ENCODE measurements around the gene RUVBL2. TPM values are rescaled to one million over a fixed set of nuclear protein-coding genes. Genes with fewer than 3 reads are reported as not detected.
"Not testable (repeated sequence)": the region's sequence is repeated elsewhere in the genome, so short reads cannot be mapped to it uniquely, and the experiment has no call there.

Gene RUVBL2
- total RNA-seq, 2 donors from 2014 or later = 47.9 to 56.7 TPM

DNA sequence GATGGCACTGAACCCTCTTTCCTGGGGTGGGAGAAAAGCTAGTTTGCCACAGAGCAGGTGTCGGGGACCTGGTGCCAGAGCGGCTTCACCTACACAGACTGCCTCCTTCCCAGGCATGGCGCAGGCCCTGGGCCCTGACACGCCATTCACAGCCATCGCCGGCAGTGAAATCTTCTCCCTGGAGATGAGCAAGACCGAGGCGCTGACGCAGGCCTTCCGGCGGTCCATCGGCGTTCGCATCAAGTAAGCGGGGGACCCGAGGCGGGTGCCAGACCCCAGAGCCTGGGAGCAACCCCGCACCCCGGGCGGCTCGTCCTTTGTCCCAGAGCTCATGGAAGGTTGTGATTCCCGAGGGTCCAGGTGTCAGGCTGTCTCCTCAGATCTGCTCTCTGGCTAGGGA is 13.2 kb downstream of the RUVBL2 start:
- DNase-seq = no peak
- no peak for ATAC-seq
- intact Hi-C loops (cut with DNase I, micrococcal nuclease) = no loop called here

DNA sequence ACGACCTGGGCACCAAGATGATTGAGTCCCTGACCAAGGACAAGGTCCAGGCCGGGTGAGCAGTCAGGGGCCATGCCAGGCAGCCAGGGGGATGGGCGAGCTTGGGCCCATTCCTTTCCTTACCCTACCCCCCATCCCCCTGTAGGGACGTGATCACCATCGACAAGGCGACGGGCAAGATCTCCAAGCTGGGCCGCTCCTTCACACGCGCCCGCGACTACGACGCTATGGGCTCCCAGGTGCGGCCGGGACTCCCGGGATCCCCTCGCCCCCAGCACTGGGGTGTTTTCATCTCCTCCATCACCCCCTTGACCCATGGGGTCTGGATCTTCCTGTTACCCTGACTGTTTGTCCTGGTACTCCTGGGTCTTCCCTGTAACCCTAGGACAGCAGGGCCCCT is 16.1 kb downstream of the RUVBL2 start:
- DNase-seq = no peak
- no peak for ATAC-seq
- intact Hi-C loops (cut with DNase I, micrococcal nuclease) = no loop called here

DNA sequence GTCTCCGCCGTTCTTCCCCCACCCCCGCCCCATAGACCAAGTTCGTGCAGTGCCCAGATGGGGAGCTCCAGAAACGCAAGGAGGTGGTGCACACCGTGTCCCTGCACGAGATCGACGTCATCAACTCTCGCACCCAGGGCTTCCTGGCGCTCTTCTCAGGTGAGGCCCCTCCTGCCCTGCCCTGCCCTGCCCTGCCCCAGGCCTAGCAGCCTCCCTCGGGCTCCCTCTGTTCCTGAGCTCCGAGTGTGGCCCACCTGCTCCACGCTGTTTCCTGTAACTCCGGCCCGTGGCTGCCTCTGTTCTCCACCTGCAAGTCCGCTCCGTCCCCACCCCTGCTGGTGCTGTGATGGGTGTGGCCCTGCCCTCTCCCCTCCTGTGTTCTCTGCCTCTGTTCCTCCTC is 16.8 kb downstream of the RUVBL2 start:
- intact Hi-C loops (cut with DNase I, micrococcal nuclease) = no loop called here
- DNase-seq (no peak), ATAC-seq (no peak)

DNA sequence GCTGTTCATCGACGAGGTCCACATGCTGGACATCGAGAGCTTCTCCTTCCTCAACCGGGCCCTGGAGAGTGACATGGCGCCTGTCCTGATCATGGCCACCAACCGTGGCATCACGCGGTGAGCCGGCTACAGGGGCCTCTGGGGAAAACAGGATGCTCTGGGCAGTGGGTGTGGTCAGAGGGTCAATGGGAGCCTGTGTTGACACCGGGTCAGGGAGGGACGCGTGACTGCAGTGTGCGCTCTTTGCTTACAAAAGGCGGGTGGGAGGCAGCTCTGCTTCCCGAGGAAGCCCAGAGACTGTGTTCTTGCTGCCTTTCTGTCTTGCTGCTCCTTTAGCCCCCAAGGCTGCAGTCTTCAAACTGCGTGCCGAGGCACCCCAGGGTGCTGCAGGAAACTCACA is 17.5 kb downstream of the RUVBL2 start:
- DNase-seq (no peak), ATAC-seq (no peak)
- intact Hi-C loops (cut with DNase I, micrococcal nuclease) = no loop called here

DNA sequence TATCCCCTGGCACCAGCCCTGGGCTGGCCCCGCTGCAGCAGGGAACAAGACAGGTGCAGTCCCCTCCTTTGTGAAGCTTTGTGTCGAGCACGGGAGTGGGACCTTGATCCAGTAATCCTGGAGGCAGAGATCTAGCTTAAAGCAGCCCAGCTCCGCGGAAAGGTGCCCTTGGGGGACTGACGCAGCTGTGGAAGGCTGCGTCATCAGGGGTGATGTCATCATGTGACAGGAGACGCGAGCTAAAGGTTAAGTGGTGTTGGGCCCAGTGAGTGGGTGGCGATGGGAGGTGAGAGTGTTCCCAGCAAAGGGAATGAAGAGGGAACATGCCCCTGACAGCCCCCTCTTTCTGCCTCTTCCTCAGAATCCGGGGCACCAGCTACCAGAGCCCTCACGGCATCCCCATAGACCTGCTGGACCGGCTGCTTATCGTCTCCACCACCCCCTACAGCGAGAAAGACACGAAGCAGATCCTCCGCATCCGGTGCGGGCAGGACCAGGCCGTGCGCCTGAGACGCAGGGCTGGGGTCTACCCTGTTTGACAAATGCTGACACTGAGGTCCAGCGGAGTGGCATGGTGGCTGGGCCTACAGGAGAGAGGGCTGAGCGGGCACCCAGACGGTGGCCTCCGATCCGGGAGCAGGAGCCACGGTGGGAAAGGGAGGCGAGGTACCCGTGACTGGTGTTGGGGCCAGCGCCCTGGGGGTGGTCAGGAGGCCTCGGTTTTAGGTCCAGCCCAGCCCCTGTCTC is 20.6 kb downstream of the RUVBL2 start:
- DNase-seq (no peak), ATAC-seq (no peak)
- intact Hi-C loops (cut with DNase I, micrococcal nuclease) = no loop called here

DNA sequence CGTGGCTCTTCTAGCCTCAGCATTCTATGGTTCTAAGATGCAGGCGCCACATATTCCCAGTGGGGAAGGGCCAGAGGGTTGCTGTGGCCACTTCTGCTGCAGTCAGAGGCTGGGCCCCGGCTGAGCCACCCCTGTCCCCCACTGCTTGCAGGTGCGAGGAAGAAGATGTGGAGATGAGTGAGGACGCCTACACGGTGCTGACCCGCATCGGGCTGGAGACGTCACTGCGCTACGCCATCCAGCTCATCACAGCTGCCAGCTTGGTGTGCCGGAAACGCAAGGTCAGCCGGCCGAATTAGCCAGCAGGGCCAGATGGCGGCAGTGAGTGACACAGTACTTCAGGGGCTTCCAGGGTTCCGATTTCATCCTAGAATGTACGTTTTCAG is 21.2 kb downstream of the RUVBL2 start:
- no peak for ATAC-seq
- intact Hi-C loops (cut with DNase I, micrococcal nuclease) = no loop called here
- DNase-seq = no peak

DNA sequence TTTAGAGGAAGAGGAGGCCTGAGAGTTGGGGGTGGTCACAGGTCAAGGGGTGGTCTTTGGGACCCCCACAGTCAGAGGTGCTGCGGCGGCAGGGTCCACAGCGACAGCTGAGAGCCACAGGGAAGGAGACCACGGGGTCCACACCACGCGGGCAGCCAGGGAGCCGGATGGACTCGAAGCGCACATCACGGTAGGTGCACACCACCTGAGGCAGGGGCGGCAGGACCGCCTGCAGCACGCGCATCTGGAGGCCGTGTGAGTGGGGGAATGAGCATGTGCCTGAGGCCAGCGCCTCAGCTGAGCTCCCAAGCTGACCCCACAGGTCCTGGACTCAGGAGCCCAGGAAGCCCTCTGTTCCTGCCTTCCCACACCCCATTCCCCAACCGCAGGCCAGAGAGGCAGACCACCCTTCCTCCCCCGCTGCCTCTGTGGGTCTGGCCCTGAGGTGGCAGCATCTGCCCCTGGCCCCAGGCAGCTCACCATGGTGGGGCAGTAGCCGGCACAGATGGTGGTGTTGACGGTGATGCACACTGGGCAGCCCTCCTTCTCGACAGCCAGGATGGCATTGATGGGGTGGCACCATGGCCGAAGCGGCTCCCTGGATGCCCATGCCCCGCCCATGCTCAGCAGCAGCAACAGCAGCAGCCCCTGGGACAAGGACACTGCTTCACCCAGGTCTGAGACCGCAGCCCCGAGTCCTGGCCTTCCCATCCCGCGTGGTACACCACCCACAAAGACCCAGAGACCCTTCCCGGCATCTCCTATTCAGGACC is 22.6 kb downstream of the RUVBL2 start:
- ATAC-seq (no peak), DNase-seq (no peak)
- intact Hi-C loops (cut with DNase I, micrococcal nuclease) = no loop called here

DNA sequence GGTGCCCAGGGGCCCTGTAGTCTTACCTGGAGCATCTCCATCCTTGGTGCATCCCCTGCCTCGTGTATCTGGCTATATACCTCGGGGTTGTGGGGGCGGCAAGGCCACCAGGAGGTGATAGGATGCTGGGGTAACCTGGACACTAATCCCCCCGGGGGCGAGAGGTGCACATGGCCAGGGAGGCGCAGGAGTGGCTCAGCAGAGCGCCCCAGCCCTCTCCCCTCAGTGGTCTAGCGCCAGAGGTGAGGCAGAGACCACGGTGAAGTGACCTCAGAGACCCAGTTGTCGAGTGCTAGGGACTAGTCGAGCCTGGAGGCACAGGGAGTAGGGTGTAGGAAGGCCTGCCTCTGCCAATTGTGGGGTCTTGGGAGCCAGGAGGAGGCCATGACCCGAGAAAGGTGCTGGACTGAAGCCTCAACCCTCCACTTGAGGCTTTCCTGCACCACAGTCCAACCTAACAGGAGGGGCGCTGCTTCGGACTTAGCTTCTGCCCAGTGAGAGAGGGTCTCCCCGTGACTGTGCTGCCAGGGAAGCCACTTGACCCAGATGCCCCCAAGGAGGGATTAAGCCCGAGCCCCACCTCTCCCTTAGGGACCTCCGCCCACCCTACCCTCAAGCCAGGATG is 23.5 kb downstream of the RUVBL2 start, which contains the start of gene LHB:
TSS of gene LHB (minus strand) at position 51 of the 625 bp plus-strand sequence. CDS start at position 41, 10 bp downstream.
- ATAC-seq (no peak), DNase-seq (no peak)

DNA sequence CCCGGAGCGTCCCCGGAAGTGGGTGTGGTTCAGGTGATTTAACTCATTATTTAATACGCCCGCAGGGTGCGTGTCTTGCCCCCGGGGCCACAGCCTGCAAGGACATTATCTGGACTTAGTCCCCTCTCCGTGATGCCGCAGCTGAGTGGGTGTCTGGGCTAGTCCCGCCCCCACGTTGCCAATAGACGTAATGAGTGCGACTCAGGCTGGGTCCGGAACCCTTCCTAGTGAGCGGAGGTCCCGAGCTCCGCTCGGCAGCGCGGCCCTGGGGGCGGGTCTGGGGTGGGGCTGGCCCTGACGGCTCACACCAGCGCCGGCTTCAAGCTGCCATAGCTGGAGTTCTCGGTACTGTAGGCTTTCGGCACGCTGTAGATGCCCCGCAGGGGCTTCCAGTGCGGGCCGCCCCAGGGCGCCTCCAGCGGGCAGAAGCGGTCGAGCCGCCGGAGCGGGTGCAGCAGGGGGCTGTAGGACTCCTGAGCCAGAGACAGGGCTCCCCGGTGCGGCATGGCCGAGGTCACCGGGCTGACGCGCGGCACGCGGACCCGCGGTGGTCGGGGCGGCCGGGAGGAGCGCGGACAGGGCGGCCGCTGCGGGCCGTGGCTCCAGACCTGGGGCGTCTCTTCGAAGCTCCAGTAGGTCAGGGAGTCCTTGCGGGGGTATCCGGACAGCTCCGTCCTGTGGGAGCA is 24.1 kb downstream of the RUVBL2 start:
- ATAC-seq (peak; percentile 54), DNase-seq (peak; percentile 46 to 63)
- intact Hi-C loops (cut with DNase I, micrococcal nuclease) = no loop called here

More for the DNA sequence above, 23.5 kb downstream of the RUVBL2 start, which contains the start of gene LHB:
- intact Hi-C loops (cut with DNase I, micrococcal nuclease) = no loop called here

DNA sequence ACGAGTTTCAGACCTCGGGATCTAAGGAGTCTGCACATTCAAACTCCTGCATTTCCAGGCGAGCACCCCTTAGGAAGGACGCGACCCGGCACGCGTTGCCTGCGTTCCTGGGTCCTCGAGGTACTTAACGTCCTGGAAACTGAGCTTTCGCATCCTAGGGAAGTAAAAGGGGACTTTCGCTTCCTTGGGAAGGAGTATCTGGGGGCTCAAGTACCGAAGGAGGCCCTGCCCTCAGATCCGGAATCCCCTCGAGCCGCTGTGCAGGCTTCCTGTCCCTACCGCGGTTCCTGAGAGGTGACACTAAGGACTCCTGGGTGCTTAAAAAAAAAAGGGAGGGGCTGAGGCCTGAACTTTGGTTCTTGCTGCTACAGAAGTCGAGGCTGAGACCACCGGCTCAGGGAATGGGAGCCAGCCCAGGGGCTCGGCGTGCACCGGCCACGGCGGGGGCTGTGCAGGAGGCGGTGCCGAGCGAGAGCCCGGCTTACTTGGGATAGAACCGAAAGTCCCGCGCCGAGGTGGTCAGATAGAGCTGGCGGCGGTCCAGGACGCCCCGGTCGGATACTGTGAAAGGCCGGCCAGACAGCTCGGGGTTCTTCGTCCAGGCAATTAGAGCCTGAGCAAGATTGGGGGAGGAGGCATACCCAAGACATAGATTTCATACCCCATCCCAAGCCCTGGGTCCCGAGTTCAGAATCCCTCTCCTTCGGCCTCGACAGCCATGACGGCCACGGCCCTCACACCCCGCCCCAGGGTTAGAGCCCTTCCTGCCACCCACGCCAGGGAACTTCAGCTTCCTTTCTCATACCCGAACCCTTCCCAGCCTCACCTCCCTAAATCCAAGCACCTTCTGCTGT is 24.9 kb downstream of the RUVBL2 start:
- ATAC-seq (peak; percentile 23), DNase-seq (peak in 1 of 2 donors; percentile 53)
- intact Hi-C loops (cut with DNase I, micrococcal nuclease) = not testable (repeated sequence)

DNA sequence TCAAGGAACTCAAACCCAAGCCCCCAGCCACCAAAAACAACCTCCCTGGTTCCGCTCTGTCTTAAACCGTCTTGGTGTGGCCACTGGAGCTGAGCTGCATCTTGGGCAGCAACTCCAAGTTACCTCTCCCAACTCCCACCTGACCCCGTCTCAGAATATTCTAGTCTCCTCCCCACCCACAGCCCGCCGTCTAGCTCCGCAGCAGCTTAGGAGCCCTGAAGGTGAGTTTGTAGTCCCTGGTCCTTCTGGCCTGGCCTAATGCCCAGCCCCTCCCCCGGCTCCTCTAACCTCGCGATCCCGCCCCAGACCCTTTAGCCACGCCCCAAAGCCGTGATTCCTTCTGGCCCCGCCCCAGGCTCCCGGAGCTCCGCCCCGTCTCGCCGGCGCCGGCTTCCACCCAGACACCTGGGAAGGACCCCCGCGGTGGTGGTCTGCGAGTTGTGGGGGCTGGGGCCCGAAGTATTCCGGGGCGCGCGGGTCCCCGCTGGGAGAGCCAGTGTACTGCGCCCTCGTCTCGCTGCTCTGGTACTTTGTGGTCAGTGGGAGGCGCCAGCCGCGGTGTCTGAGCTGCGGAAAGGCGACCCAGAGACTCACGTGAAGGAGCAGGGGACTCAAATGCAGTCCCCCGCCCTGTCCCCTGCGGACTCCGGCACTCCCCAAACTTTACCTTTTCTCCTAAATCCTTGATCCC is 25.7 kb downstream of the RUVBL2 start:
- peak; percentile 81 for ATAC-seq

DNA sequence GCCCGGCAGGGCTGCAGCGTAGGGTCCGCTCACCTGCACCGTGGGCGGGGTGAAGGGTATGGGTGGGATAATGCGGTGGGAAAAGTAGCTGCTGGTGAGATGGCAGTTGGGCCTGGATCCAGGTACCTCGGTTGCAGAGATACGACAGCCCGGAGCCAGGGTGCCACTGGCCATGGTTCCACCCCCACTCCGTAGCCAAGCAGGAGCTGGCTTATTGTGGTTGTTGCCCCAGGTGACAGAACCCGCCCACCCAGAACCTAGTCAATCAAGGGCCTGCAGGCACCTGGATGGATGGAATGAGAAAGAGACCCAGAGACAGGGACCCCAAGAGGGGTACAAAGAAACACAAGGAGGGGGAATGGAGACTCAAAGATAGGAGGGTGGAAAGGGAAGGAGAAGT is 26.7 kb downstream of the RUVBL2 start:
- no peak for ATAC-seq
- intact Hi-C loops (cut with DNase I, micrococcal nuclease) = no loop called here

More for the DNA sequence above, 25.7 kb downstream of the RUVBL2 start:
- intact Hi-C loops (cut with DNase I, micrococcal nuclease) = no loop called here
- DNase-seq = peak; percentile 60 to 89

DNA sequence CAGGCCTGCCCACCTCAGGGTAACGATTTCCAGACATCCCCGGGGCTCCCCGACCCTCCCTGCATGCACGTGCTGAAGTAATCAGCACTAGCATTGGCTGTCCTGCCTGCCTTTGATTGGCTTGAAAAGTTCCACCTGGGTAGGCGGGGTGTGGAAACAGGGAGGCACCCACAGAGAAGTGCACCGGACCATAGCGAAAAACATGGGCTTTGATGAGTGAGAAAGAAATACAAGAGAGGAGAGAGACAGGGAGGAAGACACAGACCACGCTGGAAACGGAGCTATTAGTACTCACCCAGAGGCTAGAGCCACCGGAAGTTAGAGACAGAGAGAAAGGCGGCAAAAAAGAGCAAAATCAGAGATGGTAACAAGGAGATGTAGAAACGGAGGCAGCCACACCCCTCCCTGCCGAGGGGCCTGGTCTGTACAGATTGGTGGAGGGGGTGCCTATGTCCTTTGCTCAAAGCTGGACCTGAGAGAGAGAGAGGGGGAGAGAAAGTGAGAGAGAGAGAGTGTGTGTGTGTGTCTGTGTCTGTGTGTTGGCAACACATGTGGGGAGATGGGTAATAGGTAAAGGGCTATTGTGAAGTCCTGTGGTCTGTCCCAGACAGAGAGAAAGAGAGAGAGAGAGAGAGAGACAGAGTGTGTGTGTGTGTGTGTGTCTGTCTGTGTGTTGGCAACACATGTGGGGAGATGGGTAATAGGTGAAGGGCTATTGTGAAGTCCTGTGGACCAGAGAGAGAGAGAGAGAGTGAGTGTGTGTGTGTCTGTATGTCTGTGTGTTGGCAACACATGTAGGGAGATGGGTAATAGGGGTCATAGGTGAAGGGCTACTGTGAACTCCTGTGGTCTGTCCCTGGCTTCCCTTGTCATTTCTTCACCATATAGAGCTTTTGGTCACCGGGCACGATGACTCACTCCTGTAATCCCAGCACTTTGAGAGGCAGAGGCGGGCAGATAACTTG is 27.5 kb downstream of the RUVBL2 start:
- DNase-seq (no peak), ATAC-seq (no peak)
- intact Hi-C loops (cut with DNase I, micrococcal nuclease) = no loop called here

More for the DNA sequence above, 26.7 kb downstream of the RUVBL2 start:
- no peak for DNase-seq

DNA sequence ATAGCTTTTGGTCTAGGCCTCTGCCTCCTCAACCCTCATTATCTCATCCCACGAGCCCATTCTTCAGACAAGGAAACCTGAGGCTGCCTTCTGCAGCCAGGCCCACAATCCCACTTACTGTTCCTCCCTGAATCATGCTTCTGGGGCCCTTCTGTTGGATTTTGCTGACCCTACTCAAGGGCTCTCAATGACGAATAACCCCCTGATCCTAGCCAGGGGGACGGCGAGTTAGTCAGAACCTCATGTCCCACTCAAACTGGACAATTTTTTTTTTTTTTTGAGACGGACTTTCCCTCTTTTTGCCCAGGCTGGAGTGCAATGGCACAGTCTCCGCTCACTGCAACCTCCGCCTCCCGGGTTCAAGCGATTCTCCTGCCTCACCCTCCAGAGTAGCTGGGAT is 28.4 kb downstream of the RUVBL2 start:
- ATAC-seq = no peak

DNA sequence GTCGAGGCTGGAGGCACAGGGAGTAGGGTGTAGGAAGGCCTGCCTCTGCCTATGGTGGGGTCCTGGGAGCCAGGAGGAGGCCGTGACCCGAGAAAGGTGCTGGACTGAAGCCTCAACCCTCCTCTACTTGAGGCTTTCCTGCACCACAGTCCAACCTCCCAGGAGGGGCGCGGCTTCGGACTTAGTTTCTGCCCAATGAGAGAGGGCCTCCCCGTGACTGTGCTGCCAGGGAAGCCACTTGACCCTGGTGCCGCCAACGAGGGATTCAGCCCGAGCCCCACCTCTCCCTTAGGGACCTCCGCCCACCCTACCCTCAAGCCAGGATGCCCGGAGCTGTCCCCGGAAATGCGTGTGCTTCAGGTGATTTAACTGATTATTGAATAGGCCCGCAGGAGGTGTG is 30.5 kb downstream of the RUVBL2 start, which contains the start of gene CGB3:
TSS of gene CGB3 (minus strand) at position 101 of the 400 bp plus-strand sequence. CDS start 362 bp downstream, outside the sequence.
- DNase-seq; ATAC-seq; intact Hi-C loops (cut with DNase I, micrococcal nuclease): not testable (repeated sequence)

More for the DNA sequence above, 28.4 kb downstream of the RUVBL2 start:
- no peak for DNase-seq
- intact Hi-C loops (cut with DNase I, micrococcal nuclease) = no loop called here

DNA sequence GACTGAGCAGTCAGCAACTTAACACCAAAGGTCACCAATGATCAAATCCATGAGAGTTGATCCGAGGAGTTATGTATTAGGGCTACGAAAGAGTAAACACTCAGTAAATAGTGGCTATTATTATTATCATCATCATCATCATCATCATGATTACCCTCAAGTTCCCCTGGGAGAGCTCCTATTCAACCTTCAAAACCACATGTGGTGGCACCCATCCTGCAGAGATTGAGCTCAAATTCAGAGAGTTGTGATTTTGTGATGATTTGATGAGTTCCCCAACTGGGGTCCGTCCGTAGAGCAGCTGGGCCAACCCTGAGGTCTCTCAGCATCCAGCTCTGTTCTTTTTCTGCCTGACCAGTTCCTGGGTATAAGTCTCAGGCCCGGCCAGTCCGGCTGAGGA is 31.4 kb downstream of the RUVBL2 start:
- intact Hi-C loops (cut with DNase I, micrococcal nuclease); DNase-seq; ATAC-seq: not testable (repeated sequence)
